GM23338 (cell line): Measurements from ENCODE around the gene SYT13. TPM values are rescaled to one million over a fixed set of nuclear protein-coding genes. Genes with fewer than 3 reads are reported as not detected.

Experiments used
- ATAC-seq: fragments of 200-7000 bp; cut with Tn5 transposase; 3 replicates; pipeline ENCODE4 v1.9.1; 2020
- DNase-seq: peaks from one replicate; pipeline ENCODE4 v3.0.0-alpha.2; 2015; ENCODE audit warnings: low spot score
- H2AFZ ChIP-seq: fragments of 200-600 bp; sonication (generic); 2 replicates; pipeline ENCODE4 v1.8.0; 2016; ENCODE audit warnings: antibody characterized with exemption, mild to moderate bottlenecking, moderate library complexity
- H3F3A ChIP-seq: fragments of 200-600 bp; sonication (generic); replicated peaks from 2 replicates; pipeline ENCODE4 v1.8.0; 2017; ENCODE audit warnings: antibody characterized with exemption, mixed run types, low read depth
- H3K27ac ChIP-seq: fragments of 200-600 bp; sonication (generic); 2 replicates; pipeline ENCODE4 v1.6.1; 2016; ENCODE audit warnings: low read depth
- H3K27me3 ChIP-seq: fragments of 200-600 bp; sonication (generic); 2 replicates; pipeline ENCODE4 v1.8.0; 2016; ENCODE audit warnings: mild to moderate bottlenecking, mixed run types, moderate library complexity; ENCODE audit not compliant: insufficient read depth
- H3K36me3 ChIP-seq: fragments of 200-600 bp; sonication (generic); 2 replicates; pipeline ENCODE4 v1.8.0; 2016; ENCODE audit warnings: mild to moderate bottlenecking; ENCODE audit not compliant: insufficient read depth
- H3K4me1 ChIP-seq: fragments of 200-600 bp; sonication (generic); 2 replicates; pipeline ENCODE4 v1.8.0; 2016; ENCODE audit warnings: mild to moderate bottlenecking, moderate library complexity; ENCODE audit not compliant: insufficient read depth
- H3K4me2 ChIP-seq: fragments of 200-600 bp; sonication (generic); 2 replicates; pipeline ENCODE4 v1.7.1; 2017; ENCODE audit warnings: mixed run types
- H3K4me3 ChIP-seq: fragments of 200-600 bp; sonication (generic); 2 replicates; pipeline ENCODE4 v1.6.1; 2016; ENCODE audit warnings: mixed run types
- H3K79me2 ChIP-seq: fragments of 200-600 bp; sonication (generic); replicated peaks from 2 replicates; pipeline ENCODE4 v1.8.0; 2017; ENCODE audit warnings: mild to moderate bottlenecking; ENCODE audit not compliant: insufficient read depth
- H3K9me2 ChIP-seq: fragments of 200-600 bp; sonication (generic); 2 replicates; pipeline ENCODE4 v1.8.0; 2017; ENCODE audit not compliant: insufficient read depth
- H4K20me1 ChIP-seq: fragments of 200-600 bp; sonication (generic); replicated peaks from 2 replicates; pipeline ENCODE4 v1.8.0; 2017; ENCODE audit warnings: mild to moderate bottlenecking; ENCODE audit not compliant: insufficient read depth
- H3K27ac Mint-ChIP-seq: 2 replicates; pipeline ENCODE4 v1.8.0; 2020; ENCODE audit warnings: inconsistent platforms, mild to moderate bottlenecking, moderate library complexity, mixed read lengths
- H3K27me3 Mint-ChIP-seq: 3 replicates; pipeline ENCODE4 v1.8.0; 2022; ENCODE audit warnings: low read depth, mild to moderate bottlenecking, moderate library complexity, mixed read lengths, inconsistent platforms; ENCODE audit not compliant: insufficient read depth, poor library complexity
- H3K36me3 Mint-ChIP-seq: 3 replicates; pipeline ENCODE4 v1.8.0; 2021; ENCODE audit warnings: low read depth, mild to moderate bottlenecking, inconsistent platforms, moderate library complexity, mixed read lengths
- H3K4me1 Mint-ChIP-seq: 3 replicates; pipeline ENCODE4 v1.8.0; 2020; ENCODE audit warnings: mild to moderate bottlenecking, inconsistent platforms, mixed read lengths
- H3K4me3 Mint-ChIP-seq: 3 replicates; pipeline ENCODE4 v1.8.0; 2021; ENCODE audit warnings: moderate library complexity, mild to moderate bottlenecking, inconsistent platforms, mixed read lengths
- H3K9me3 Mint-ChIP-seq: 3 replicates; pipeline ENCODE4 v1.8.0; 2020; ENCODE audit warnings: moderate library complexity, mild to moderate bottlenecking, inconsistent platforms, mixed read lengths
- CREB1 ChIP-seq: fragments of 250-450 bp; sonication (Bioruptor Pico); IDR thresholded peaks from 2 replicates; pipeline ENCODE4 v1.5.0; 2020; ENCODE audit warnings: low read depth, mild to moderate bottlenecking, moderate library complexity
- ETS1 ChIP-seq: IDR thresholded peaks from 2 replicates; pipeline ENCODE4 v1.6.1; 2016; ENCODE audit warnings: antibody characterized with exemption
- EZH2 ChIP-seq: fragments of 200-600 bp; sonication (generic); IDR thresholded peaks from one replicate; pipeline ENCODE4 v1.8.0; 2017; ENCODE audit warnings: antibody characterized with exemption, mild to moderate bottlenecking, low read depth; ENCODE audit not compliant: unreplicated experiment
- EZH2phosphoT487 ChIP-seq: fragments of 200-600 bp; sonication (generic); IDR thresholded peaks from one replicate; pipeline ENCODE4 v1.8.1; 2018; ENCODE audit warnings: antibody characterized with exemption; ENCODE audit not compliant: unreplicated experiment
- JUNB ChIP-seq: IDR thresholded peaks from one replicate; pipeline ENCODE4 v1.6.1; 2016; ENCODE audit warnings: antibody characterized with exemption; ENCODE audit not compliant: unreplicated experiment
- NANOG ChIP-seq: IDR thresholded peaks from 2 replicates; pipeline ENCODE4 v1.6.1; 2016; ENCODE audit warnings: antibody characterized with exemption, borderline replicate concordance
- POLR2AphosphoS5 ChIP-seq: IDR thresholded peaks from 2 replicates; pipeline ENCODE4 v1.6.1; 2016; ENCODE audit warnings: antibody characterized with exemption, low read depth
- ZNF114 ChIP-seq: fragments of 250-450 bp; sonication (Bioruptor Pico); IDR thresholded peaks from 2 replicates; pipeline ENCODE4 v1.5.0; 2020; ENCODE audit warnings: mild to moderate bottlenecking, moderate library complexity
- ZNF331 ChIP-seq: fragments of 250-450 bp; sonication (Bioruptor Pico); IDR thresholded peaks from 2 replicates; pipeline ENCODE4 v1.5.0; 2020; ENCODE audit warnings: low read depth, mild to moderate bottlenecking, moderate library complexity
- ZNF462 ChIP-seq: fragments of 250-450 bp; sonication (Bioruptor Pico); IDR thresholded peaks from 2 replicates; pipeline ENCODE4 v1.5.0; 2020; ENCODE audit warnings: mild to moderate bottlenecking, moderate library complexity
- polyA plus RNA-seq: library from polyadenylated mRNA; unstranded; fragments of >200 nt; fragmentation: Nextera tagmentation; extraction: Ambion mirVana; gene quantifications from 2 replicates; pipeline ENCODE4 v1.2.1, GENCODE V29; 2016
- total RNA-seq: library from RNA; depleted of rRNA; stranded (reverse); fragments of >200 nt; shearing (Covaris generic); gene quantifications from 2 replicates; pipeline ENCODE4 v1.2.3, GENCODE V29; 2014
- TF ChIP-seq, protein P1 (sequence below), 2 experiments: fragments of 200-600 bp in 1 of 2; sonication (generic) in 1 of 2; conservative IDR thresholded peaks; 2 replicates each; pipeline versions ENCODE4 v1.5.1 to v1.6.1; 2016 to 2017; ENCODE audit warnings: antibody characterized with exemption in 2 of 2, low read depth in 2 of 2, mild to moderate bottlenecking in 2 of 2, moderate library complexity in 1 of 2
- TF ChIP-seq, protein P2 (sequence below): IDR thresholded peaks from one replicate; pipeline ENCODE4 v1.6.1; 2018; ENCODE audit warnings: antibody characterized with exemption; ENCODE audit not compliant: unreplicated experiment

SYT13 gene
- total and polyA plus RNA-seq, 2 experiments from 2014 or later = 3.4 to 16.3 TPM

DNA sequence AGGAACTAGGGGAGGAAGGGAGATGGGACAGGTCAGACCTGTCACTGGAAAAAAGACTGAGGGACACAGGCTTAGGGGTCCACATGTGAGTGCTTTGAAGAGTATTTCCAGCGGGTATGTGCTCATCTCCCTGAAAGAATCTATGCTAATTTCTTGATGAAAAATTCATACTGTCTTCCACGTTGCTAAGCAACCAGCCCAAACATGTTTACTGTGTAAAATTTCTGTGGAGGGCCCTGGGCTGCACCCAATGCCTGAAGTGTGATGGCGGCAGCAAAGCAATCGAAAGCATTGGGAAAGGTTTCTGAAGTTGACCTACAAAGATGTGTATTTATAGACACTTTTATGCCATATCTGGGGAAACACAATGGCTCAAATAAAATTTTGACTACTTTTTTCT is 7.4 kb downstream of the SYT13 start:
- Mint-ChIP-seq H3K27ac (no peak overlapping the region), H3K4me1 (peaks cover 14% of the 10 kb centered on the region), H3K4me3 (no peak overlapping the region), H3K27me3 (peaks cover 2% of the 10 kb centered on the region), H3K36me3 (peaks cover 19% of the 10 kb centered on the region), H3K9me3 (peaks cover 19% of the 10 kb centered on the region)
- TF ChIP-seq ZNF331 (no peak), ETS1 (no peak), NANOG (no peak), POLR2AphosphoS5 (no peak), EZH2phosphoT487 (no peak), ZNF462 (CRISPR knock-in tag) (no peak), JUNB (no peak), EZH2 (no peak), ZNF114 (CRISPR knock-in tag) (no peak), CREB1 (CRISPR knock-in tag) (no peak)
- TF ChIP-seq, protein P1, sequence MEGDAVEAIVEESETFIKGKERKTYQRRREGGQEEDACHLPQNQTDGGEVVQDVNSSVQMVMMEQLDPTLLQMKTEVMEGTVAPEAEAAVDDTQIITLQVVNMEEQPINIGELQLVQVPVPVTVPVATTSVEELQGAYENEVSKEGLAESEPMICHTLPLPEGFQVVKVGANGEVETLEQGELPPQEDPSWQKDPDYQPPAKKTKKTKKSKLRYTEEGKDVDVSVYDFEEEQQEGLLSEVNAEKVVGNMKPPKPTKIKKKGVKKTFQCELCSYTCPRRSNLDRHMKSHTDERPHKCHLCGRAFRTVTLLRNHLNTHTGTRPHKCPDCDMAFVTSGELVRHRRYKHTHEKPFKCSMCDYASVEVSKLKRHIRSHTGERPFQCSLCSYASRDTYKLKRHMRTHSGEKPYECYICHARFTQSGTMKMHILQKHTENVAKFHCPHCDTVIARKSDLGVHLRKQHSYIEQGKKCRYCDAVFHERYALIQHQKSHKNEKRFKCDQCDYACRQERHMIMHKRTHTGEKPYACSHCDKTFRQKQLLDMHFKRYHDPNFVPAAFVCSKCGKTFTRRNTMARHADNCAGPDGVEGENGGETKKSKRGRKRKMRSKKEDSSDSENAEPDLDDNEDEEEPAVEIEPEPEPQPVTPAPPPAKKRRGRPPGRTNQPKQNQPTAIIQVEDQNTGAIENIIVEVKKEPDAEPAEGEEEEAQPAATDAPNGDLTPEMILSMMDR (conservative IDR thresholded peaks at IDR 0.05; ENCODE audit: low read depth in 2 of 2) = no peak
- TF ChIP-seq, protein P2, sequence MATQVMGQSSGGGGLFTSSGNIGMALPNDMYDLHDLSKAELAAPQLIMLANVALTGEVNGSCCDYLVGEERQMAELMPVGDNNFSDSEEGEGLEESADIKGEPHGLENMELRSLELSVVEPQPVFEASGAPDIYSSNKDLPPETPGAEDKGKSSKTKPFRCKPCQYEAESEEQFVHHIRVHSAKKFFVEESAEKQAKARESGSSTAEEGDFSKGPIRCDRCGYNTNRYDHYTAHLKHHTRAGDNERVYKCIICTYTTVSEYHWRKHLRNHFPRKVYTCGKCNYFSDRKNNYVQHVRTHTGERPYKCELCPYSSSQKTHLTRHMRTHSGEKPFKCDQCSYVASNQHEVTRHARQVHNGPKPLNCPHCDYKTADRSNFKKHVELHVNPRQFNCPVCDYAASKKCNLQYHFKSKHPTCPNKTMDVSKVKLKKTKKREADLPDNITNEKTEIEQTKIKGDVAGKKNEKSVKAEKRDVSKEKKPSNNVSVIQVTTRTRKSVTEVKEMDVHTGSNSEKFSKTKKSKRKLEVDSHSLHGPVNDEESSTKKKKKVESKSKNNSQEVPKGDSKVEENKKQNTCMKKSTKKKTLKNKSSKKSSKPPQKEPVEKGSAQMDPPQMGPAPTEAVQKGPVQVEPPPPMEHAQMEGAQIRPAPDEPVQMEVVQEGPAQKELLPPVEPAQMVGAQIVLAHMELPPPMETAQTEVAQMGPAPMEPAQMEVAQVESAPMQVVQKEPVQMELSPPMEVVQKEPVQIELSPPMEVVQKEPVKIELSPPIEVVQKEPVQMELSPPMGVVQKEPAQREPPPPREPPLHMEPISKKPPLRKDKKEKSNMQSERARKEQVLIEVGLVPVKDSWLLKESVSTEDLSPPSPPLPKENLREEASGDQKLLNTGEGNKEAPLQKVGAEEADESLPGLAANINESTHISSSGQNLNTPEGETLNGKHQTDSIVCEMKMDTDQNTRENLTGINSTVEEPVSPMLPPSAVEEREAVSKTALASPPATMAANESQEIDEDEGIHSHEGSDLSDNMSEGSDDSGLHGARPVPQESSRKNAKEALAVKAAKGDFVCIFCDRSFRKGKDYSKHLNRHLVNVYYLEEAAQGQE = no peak
- no peaks in the 10 kb centered on the region; the same call in 1 of the 2 replicates for H3K79me2 ChIP-seq
- H3F3A ChIP-seq = 0 out of 2 replicates have a peak, but pooled peaks cover 2% of the 10 kb centered on the region
- no peak overlapping the region for H3K4me3 ChIP-seq
- no peaks in the 10 kb centered on the region for H4K20me1 ChIP-seq
- H2AFZ ChIP-seq = no peak overlapping the region
- no peak overlapping the region for H3K4me2 ChIP-seq
- DNase-seq = no peak
- no peaks in the 10 kb centered on the region for H3K36me3 ChIP-seq
- peaks cover 7% of the 10 kb centered on the region; the same call in 1 of the 2 replicates for H3K4me1 ChIP-seq
- H3K27ac ChIP-seq = no peak overlapping the region
- ATAC-seq = no peak
- no peaks in the 10 kb centered on the region for H3K9me2 ChIP-seq
- H3K27me3 ChIP-seq = no peaks in the 10 kb centered on the region
